Liver (tissue), 3 donors: Measurements from ENCODE around the gene CACNB4.

Experiments
- CTCF ChIP-seq: fragments of 150-350 bp; IDR thresholded peaks from 2 replicates; pipeline ENCODE4 v1.5.1; 2017; ENCODE audit warnings: improper control_type of control experiment, low read depth, low read length; ENCODE audit not compliant: missing input control
- FOXA1 ChIP-seq: IDR thresholded peaks from 2 replicates; pipeline ENCODE4 v1.6.1; 2016; ENCODE audit warnings: antibody characterized with exemption
- GABPA ChIP-seq, 2 donors: IDR thresholded peaks in 1 of 2; conservative IDR thresholded peaks in 1 of 2; 2 replicates each; pipeline ENCODE4 v1.6.1; 2016; ENCODE audit warnings: antibody characterized with exemption in 2 of 2, mild to moderate bottlenecking in 1 of 2, moderate library complexity in 1 of 2
- JUND ChIP-seq, 2 donors: IDR thresholded peaks; 2 replicates each; pipeline ENCODE4 v1.6.1; 2016; ENCODE audit warnings: antibody characterized with exemption in 2 of 2
- RAD21 ChIP-seq, 2 donors: IDR thresholded peaks; 2 replicates each; pipeline ENCODE4 v1.6.1; 2016; ENCODE audit warnings: antibody characterized with exemption in 2 of 2, mild to moderate bottlenecking in 2 of 2
- REST ChIP-seq: IDR thresholded peaks from 2 replicates; pipeline ENCODE4 v1.6.1; 2016; ENCODE audit warnings: antibody characterized with exemption, mild to moderate bottlenecking
- SP1 ChIP-seq: IDR thresholded peaks from 2 replicates; pipeline ENCODE4 v1.6.1; 2018; ENCODE audit warnings: antibody characterized with exemption, mild to moderate bottlenecking
- TAF1 ChIP-seq: conservative IDR thresholded peaks from 2 replicates; pipeline ENCODE4 v1.6.1; 2016; ENCODE audit warnings: antibody characterized with exemption, mild to moderate bottlenecking
- YY1 ChIP-seq: IDR thresholded peaks from 2 replicates; pipeline ENCODE4 v1.6.1; 2016; ENCODE audit warnings: antibody characterized with exemption, mild to moderate bottlenecking
- ZBTB33 ChIP-seq: IDR thresholded peaks from 2 replicates; pipeline ENCODE4 v1.6.1; 2016; ENCODE audit warnings: antibody characterized with exemption
- donor health status: healthy.
- donor health status: healthy.

GRCh38 chr2:151908204-151908882 is 190.5 kb downstream of the CACNB4 start:
- TF ChIP-seq CTCF, result no peak
- no peak for TF ChIP-seq TAF1
- TF ChIP-seq GABPA (IDR thresholded peaks at IDR 0.05 in 1 of 2, conservative IDR thresholded peaks at IDR 0.05 in 1 of 2), result no peak
- TF ChIP-seq RAD21 (IDR thresholded peaks at IDR 0.05), result no peak
- no peak for TF ChIP-seq JUND (IDR thresholded peaks at IDR 0.05)
- TF ChIP-seq SP1, result no peak
- no peak for TF ChIP-seq YY1
- no peak for TF ChIP-seq REST
- no peak for TF ChIP-seq FOXA1
- no peak for TF ChIP-seq ZBTB33
